Measurements from ENCODE around the gene RALGPS2.

DNA sequence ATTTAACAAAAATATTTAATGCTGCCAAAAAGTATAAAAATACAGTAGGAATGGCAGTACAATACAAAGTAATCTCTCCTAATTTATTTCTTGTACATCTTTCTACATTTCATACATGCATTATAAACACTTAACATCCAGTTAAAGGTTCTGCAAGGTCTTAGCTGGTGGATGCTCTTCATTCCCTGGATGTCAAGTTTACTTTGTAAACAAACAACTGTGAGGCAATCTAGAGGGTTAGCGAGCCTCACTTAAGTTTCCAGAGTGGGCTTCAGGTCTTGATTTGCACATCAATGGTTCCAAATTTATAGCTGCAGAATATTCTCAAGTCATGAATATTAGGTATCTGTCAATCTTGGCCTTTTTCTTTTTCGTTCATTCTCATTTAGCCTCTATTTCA, 21.3 kb downstream of the RALGPS2 start:
- TF ChIP-seq, protein P1, sequence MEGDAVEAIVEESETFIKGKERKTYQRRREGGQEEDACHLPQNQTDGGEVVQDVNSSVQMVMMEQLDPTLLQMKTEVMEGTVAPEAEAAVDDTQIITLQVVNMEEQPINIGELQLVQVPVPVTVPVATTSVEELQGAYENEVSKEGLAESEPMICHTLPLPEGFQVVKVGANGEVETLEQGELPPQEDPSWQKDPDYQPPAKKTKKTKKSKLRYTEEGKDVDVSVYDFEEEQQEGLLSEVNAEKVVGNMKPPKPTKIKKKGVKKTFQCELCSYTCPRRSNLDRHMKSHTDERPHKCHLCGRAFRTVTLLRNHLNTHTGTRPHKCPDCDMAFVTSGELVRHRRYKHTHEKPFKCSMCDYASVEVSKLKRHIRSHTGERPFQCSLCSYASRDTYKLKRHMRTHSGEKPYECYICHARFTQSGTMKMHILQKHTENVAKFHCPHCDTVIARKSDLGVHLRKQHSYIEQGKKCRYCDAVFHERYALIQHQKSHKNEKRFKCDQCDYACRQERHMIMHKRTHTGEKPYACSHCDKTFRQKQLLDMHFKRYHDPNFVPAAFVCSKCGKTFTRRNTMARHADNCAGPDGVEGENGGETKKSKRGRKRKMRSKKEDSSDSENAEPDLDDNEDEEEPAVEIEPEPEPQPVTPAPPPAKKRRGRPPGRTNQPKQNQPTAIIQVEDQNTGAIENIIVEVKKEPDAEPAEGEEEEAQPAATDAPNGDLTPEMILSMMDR (conservative IDR thresholded peaks at IDR 0.05; ENCODE audit: low read depth, low read length), result no peak
- TF ChIP-seq EZH2 (IDR thresholded peaks at IDR 0.05; ENCODE audit: borderline replicate concordance, low read depth, low read length, poor library complexity, severe bottlenecking), result no peak

All from A673 (cell line).